HG03139 (cell line): Measurements from ENCODE around the gene TLR2.
A peak's percentile ranks its signal among the peaks of the same experiment; 100 is the strongest.

Experiments
- ATAC-seq: cut with Tn5 transposase; IDR thresholded peaks from one replicate; pipeline ENCODE4 v1.9.1; 2021; ENCODE audit not compliant: unreplicated experiment

The TLR2 gene

DNA sequence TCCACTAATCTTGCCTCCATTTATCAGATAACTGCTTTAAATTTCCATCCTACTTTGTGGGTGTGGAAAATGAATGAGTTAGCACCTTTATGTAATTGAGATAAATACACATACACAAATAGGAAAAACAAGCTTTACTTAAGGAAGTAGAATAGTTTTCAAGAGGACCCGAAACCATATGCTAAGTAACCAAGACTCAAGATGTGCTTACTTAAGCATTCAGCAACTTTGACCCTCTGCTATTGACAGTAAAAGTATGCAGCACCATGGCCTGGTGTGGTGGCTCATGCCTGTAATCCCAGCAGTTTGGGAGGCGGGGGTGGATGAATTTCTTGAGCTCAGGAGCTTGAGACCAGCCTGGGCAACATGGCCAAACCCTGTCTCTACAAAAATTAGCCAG is 45.8 kb downstream of the TLR2 start:
- no peak for ATAC-seq

- no peak for ATAC-seq
Measured at GRCh38 chr4:153731239-153731638, 47.2 kb downstream of the TLR2 start.

DNA sequence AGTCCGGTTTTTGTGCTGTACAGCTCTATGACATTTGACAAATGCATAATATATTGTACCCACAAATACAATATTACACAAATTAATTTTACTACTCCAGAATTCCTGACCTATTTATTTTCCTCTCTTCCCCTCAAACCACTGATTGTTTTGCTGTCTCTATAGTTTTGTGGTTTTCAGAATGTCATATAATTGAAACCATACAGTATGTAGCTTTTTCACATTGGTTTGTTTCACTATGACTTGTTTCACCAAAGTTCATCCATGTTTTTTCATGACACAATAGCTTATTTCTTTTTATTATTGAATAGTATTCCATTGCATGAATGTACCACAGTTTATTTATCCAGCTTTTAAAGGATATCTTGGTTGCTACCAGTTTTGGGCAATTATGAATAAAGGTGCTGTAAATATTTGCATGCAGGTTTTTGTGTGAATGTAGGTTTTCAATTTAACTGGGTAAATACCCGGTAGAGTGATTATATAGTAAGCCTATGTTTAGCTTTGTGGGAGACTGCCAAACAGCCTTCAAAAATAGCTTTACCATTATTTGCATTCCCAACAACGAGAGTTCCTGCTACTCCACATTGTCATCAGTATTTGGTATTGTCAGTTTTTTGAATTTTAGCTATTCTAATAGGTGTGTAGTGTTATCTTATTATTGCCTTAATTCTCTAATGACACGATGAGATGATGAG is 49.8 kb downstream of the TLR2 start:
- ATAC-seq: no peak

GRCh38 chr4:153735906-153736461 is 51.9 kb downstream of the TLR2 start:
- no peak for ATAC-seq

DNA sequence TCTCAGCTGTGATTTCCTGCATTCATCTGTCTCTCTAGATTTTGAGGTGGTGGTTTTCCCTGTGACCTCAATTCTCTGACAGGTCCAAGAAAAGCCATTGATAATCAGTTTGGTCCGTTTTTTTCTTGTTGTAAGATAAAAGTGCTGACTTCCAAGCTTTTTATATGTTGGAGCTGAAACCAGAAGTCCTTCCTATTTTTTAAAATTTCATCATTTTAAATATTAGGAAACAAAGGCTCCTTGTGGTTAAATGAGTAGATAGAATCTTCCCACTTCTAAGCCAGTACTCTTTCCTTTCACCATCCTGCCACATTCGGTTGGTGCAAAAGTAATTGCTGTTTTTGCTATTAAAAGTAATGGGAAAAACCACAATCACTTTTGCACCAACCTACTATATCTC is 57.5 kb downstream of the TLR2 start:
- no peak for ATAC-seq

DNA sequence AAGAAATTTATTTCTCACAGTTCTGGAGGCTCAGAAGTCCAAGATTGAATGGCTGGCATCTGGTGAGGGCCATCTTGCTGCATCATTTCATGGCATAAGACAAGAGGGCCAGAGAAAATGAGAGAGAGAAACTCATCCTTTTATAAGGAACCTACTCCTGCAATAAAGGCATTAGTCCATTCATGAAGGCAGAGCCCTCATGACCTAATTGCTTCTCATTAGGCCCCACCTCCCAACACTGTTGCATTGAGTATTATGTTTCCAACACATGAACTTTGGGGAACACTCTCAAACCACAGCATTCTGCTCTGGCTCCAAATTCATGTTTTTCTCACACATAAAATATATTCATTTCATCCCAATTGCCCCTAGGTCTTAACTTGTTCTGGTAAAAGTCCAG is 61.6 kb downstream of the TLR2 start:
- ATAC-seq: no peak

DNA sequence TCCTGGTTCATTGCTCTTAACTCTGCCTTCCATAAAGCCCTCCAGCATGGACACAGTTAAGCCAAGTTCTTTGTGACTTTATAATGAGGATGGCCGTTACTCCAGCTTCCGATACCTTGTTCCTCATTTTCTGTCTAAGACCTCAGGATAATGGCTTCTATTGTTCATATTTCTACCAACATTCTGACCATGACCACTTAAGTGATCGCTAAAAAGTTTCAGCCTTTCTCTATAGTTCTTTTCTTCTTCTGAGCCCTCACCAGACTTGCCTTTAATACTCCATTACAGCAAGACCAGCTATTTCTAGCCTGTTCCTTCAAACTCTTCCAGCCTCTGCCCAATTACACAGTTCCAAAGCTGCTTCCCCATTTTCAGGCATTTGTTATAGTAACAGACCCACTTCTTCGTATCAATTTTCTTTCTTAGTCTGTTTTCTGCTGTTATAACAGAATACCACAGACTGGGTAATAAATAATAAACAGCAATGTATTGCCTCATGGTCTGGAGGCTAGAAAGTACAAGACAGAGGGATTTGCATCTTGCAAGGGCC is 63.4 kb downstream of the TLR2 start:
- ATAC-seq: no peak

GRCh38 chr4:153748378-153748777 is 64.3 kb downstream of the TLR2 start:
- no peak for ATAC-seq

GRCh38 chr4:153750197-153750817 is 66.2 kb downstream of the TLR2 start:
- peak; percentile 84 for ATAC-seq

- no peak for ATAC-seq
Measured at GRCh38 chr4:153755186-153755585, 71.1 kb downstream of the TLR2 start.
